AG09319 (cell line): ENCODE data around the gene NUTM2B.
"Not testable (repeated sequence)": the region's sequence is repeated elsewhere in the genome, so short reads cannot be mapped to it uniquely, and the experiment has no call there.

Source experiments
- DNase-seq: peaks from one replicate; pipeline ENCODE4 v3.0.0-alpha.2; 2010; ENCODE audit warnings: low read depth; ENCODE audit errors: extremely low read depth

Gene NUTM2B

DNA sequence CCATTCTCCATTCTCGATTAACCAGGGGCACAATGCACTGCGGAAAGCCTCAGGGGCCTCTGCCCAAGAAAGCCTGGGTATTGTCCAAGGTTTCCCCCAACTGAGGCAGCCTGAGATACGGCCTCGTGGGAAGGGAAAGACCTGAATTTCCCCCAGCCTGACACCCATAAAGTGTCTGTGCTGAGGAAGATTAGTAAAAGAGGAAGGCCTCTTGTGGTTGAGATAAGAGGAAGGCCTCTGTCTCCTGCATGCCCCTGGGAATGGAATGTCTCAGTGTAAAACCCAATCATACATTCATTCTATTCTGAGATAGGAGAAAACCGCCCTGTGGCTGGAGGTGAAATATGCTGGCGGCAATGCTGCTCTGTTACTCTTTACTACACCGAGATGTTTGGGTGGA, 41.8 kb downstream of the NUTM2B start:
- not testable (repeated sequence) for DNase-seq

DNA sequence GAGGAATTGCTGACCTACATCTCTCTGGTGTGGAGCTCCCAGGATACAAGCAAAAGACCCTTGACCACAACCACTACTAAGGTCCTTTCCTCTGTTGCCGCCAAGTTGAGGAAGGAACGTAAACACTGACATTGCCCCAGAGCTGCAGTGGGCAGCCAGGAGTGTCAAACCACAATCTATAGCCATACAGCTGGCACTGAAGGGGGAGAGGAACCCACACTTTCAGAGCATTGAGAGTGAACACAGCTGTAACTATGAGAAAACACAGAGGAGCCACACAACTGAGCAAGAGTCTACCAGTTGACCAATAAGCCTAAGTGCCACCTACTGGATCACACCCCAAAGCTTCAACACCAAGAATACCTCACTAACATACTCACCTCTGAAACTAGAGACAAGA, 45.5 kb downstream of the NUTM2B start:
- not testable (repeated sequence) for DNase-seq

DNA sequence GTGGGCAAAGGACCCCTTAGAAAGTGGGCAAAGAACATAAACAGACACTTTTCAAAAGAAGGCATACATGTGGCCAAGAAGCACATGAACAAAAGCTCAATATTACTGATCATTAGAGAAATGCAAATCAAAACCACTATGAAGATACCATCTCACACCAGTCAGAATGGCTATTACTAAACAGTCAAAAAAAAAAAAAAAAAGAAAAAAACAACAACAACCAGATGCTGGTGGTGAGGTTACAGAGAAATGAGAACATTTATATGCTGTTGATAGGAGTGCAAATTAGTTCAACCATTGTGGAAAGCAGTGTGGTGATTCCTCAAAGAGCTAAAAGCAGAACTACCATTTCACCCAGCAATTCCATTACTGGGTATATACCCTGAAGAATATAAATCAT, 50.6 kb downstream of the NUTM2B start:
- DNase-seq = not testable (repeated sequence)

DNA sequence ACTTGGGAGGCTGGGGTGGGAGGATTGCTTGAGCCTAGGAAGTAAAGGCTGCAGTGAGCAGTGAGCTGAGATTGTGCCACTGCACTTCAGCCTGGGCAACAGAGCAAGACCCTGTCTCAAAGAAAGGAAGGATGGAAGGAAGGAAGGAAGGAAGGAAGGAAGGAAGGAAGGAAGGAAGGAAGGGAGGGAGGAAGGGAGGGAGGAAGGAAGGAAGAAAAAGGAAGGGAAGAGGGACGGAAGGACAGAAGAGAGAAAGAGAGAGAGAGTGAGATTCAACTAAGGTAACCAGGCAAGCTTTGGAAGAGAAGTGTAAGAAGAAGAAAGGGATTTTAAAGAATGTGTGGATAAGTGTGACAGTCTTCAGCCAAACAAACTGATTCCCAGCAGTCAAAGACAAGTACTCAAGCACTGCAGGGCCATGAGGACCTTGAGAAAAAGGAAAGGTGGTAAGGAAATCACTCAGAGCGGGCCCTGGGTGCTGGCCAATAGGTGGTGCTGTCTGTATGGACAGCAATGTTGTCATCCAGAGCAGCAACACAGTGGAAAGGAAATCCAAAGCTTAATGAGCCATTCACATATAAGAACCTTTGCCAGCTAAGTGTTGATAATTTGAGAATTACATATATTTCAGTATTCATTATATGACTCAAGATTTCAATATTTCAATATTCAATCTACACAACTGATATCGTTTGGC, 55.4 kb downstream of the NUTM2B start:
- DNase-seq = not testable (repeated sequence)
